Measurements from ENCODE around the gene SLC37A3. TPM values are rescaled to one million over a fixed set of nuclear protein-coding genes. Genes with fewer than 3 reads are reported as not detected.

Gene SLC37A3
- total RNA-seq, 1 donor from 2014 or later: 7.5 TPM

DNA sequence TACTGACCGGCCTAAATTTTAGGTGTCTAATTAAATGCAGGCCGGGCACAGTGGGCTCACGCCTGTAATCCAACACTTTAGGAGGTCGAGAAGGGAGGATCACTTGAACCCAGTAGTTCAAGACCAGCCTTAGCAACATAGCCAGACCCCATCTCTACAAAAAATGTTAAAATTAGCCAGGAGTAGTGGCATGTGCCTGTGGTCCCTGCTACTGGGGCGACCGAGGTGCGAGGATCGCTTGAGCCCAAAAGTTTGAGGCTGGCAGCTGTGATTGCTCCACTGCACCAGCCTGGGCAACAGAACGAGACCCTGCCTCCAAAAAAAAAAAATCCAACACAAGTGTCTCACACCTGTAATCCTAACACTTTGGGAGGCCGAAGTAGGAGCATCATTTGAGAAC lies 491 bp upstream of the SLC37A3 start:
- Histone ChIP-seq H3K4me1 (peaks cover 28% of the 10 kb centered on the region), H3K27me3 (ENCODE audit: low read depth) (peaks cover 32% of the 10 kb centered on the region), H3K9me3 (replicated peaks) (no peaks in the 10 kb centered on the region), H3K4me3 (peak overlapping the region; percentile 98), H3K36me3 (no peaks in the 10 kb centered on the region), H3K27ac (replicated peaks) (no peak overlapping the region)
- DNase-seq: no peak
- intact Hi-C loops (cut with micrococcal nuclease): no loop called here
- no peak for TF ChIP-seq CTCF (IDR thresholded peaks at IDR 0.05; ENCODE audit: borderline replicate concordance)

DNA sequence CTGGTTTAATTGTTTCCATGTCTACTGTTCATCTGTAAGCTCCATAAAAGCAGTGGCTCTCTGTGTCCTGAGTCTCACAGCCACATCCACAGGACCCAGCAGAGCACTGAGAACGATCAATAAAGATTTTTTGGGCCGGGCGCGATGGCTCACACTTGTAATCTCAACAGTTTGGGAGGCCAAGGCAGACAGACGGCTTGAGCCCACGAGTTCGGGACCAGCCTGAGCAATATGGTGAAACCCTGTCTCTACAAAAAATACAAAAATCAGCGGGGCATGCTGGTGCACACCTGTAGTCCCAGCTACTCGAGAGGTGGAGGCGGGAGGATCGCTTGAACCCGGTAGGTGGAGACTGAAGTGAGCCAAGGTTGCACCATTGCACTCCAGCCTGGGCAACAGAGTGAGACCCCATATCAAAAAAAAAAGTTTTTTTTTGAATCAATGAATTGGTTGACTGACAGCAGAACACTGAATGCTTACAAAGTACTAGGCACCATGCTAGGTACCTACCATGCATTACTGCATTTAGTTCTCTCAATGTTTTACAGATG lies 4.5 kb downstream of the SLC37A3 start:
- TF ChIP-seq CTCF (IDR thresholded peaks at IDR 0.05; ENCODE audit: borderline replicate concordance): no peak
- Histone ChIP-seq H3K27ac (replicated peaks) (no peak overlapping the region), H3K4me1 (peaks cover 30% of the 10 kb centered on the region), H3K36me3 (no peaks in the 10 kb centered on the region), H3K4me3 (no peak overlapping the region), H3K27me3 (ENCODE audit: low read depth) (no peaks in the 10 kb centered on the region), H3K9me3 (replicated peaks) (no peaks in the 10 kb centered on the region)
- no peak for DNase-seq
- intact Hi-C loops (cut with micrococcal nuclease): no loop called here

GRCh38 chr7:140391634-140392033 lies 6.7 kb downstream of the SLC37A3 start:
- Histone ChIP-seq H3K36me3 (no peaks in the 10 kb centered on the region), H3K4me1 (peaks cover 10% of the 10 kb centered on the region), H3K27me3 (ENCODE audit: low read depth) (no peaks in the 10 kb centered on the region), H3K4me3 (no peak overlapping the region), H3K9me3 (replicated peaks) (no peaks in the 10 kb centered on the region), H3K27ac (replicated peaks) (no peak overlapping the region)
- intact Hi-C loops (cut with micrococcal nuclease): no loop called here
- no peak for DNase-seq
- no peak for TF ChIP-seq CTCF (IDR thresholded peaks at IDR 0.05; ENCODE audit: borderline replicate concordance)

- Histone ChIP-seq H3K9me3 (replicated peaks) (no peaks in the 10 kb centered on the region), H3K36me3 (peaks cover 6% of the 10 kb centered on the region), H3K4me3 (no peak overlapping the region), H3K27ac (replicated peaks) (no peak overlapping the region), H3K4me1 (peaks cover 5% of the 10 kb centered on the region), H3K27me3 (ENCODE audit: low read depth) (no peaks in the 10 kb centered on the region)
- no peak for TF ChIP-seq CTCF (IDR thresholded peaks at IDR 0.05; ENCODE audit: borderline replicate concordance)
- DNase-seq: no peak
- intact Hi-C loops (cut with micrococcal nuclease): no loop called here
Observed at GRCh38 chr7:140390466-140391190, 7.7 kb downstream of the SLC37A3 start.

- Histone ChIP-seq H3K9me3 (replicated peaks) (no peaks in the 10 kb centered on the region), H3K27ac (replicated peaks) (no peak overlapping the region), H3K27me3 (ENCODE audit: low read depth) (no peaks in the 10 kb centered on the region), H3K4me1 (peaks cover 5% of the 10 kb centered on the region), H3K36me3 (peaks cover 6% of the 10 kb centered on the region), H3K4me3 (no peak overlapping the region)
- intact Hi-C loops (cut with micrococcal nuclease): no loop called here
- no peak for DNase-seq
- no peak for TF ChIP-seq CTCF (IDR thresholded peaks at IDR 0.05; ENCODE audit: borderline replicate concordance)
Observed at GRCh38 chr7:140390034-140390433, 8.3 kb downstream of the SLC37A3 start.
